Thyroid gland (tissue), 4 donors: ENCODE data around the gene TMEM45B. TPM values are rescaled to one million over a fixed set of nuclear protein-coding genes. Genes with fewer than 3 reads are reported as not detected.
"Not testable (repeated sequence)": the region's sequence is repeated elsewhere in the genome, so short reads cannot be mapped to it uniquely, and the experiment has no call there.

Source experiments
- DNase-seq, 2 donors: peaks; one replicate each; pipeline ENCODE4 v3.0.0-alpha.2; 2019
- H3K27ac ChIP-seq, 3 donors: fragments of 200-600 bp; sonication (generic); 1 replicate in 2 of 3; 2 replicates in 1 of 3; pipeline ENCODE4 v1.5.1; 2016 to 2019; ENCODE audit warnings: mild to moderate bottlenecking in 1 of 3, moderate library complexity in 1 of 3
- H3K27me3 ChIP-seq: fragments of 200-600 bp; sonication (generic); one replicate; pipeline ENCODE4 v1.5.1; 2019
- H3K36me3 ChIP-seq, 2 donors: fragments of 200-600 bp; sonication (generic); one replicate each; pipeline ENCODE4 v1.5.1; 2016 to 2019
- H3K4me1 ChIP-seq, 2 donors: fragments of 200-600 bp; sonication (generic); one replicate each; pipeline ENCODE4 v1.5.1; 2017 to 2019
- H3K4me3 ChIP-seq, 3 donors: fragments of 200-600 bp; sonication (generic); replicated peaks in 1 of 3; 1 replicate in 2 of 3; 2 replicates in 1 of 3; pipeline ENCODE4 v1.5.1; 2016; ENCODE audit warnings: mild to moderate bottlenecking in 1 of 3
- H3K9me3 ChIP-seq: fragments of 200-600 bp; sonication (generic); one replicate; pipeline ENCODE4 v1.5.1; 2017
- CTCF ChIP-seq, 6 experiments: fragments of 200-600 bp in 3 of 6; fragments of 450-650 bp in 3 of 6; sonication (generic) in 3 of 6; IDR thresholded peaks; one replicate each; pipeline ENCODE4 v1.5.1; 2016 to 2019; ENCODE audit warnings: antibody characterized with exemption in 6 of 6, mild to moderate bottlenecking in 2 of 6, inconsistent platforms in 1 of 6, moderate library complexity in 1 of 6
- POLR2A ChIP-seq, 2 donors: fragments of 450-650 bp; IDR thresholded peaks; one replicate each; pipeline ENCODE4 v1.6.1; 2017; ENCODE audit warnings: antibody characterized with exemption in 2 of 2, mild to moderate bottlenecking in 2 of 2, moderate library complexity in 1 of 2
- WGBS, 2 donors: methylation state at CpG; one replicate each; pipeline ENCODE4 v1.1.5; 2017; 5-methylcytosine and 5-hydroxymethylcytosine counted together
- intact Hi-C: fragments of 100-400 bp; cut with DNase I; formaldehyde crosslinking; loops from one replicate; pipeline ENCODE4 v1.15.1; 2023
- total RNA-seq, 4 donors: library from RNA; depleted of rRNA; stranded (reverse); fragments of >200 nt; gene quantifications; one replicate each; pipeline ENCODE4 v1.2.3, GENCODE V29; 2016

Gene TMEM45B
- total RNA-seq, 4 donors from 2014 or later: 8.1 to 28.1 (median 21.9) TPM

- no peak overlapping the region for H3K27ac ChIP-seq
- H3K36me3 ChIP-seq: no peaks in the 10 kb centered on the region
- no peak for TF ChIP-seq POLR2A (IDR thresholded peaks at IDR 0.05)
- TF ChIP-seq CTCF (IDR thresholded peaks at IDR 0.05): no peak
- H3K27me3 ChIP-seq: no peaks in the 10 kb centered on the region
- H3K4me3 ChIP-seq: no peak overlapping the region
- intact Hi-C loops: no loop called here
- no peaks in the 10 kb centered on the region for H3K9me3 ChIP-seq
- H3K4me1 ChIP-seq: peaks cover 6 to 14% of the 10 kb centered on the region in 2 donors
- DNase-seq: no peak
- 89 to 98% methylated on average over 2 of the region's 2 CpGs for WGBS, 2 donors
Observed at GRCh38 chr11:129842138-129842537, 26.5 kb downstream of the TMEM45B start.

- Histone ChIP-seq H3K9me3 (no peaks in the 10 kb centered on the region), H3K4me3 (no peak overlapping the region), H3K27me3 (no peaks in the 10 kb centered on the region), H3K36me3 (no peaks in the 10 kb centered on the region), H3K4me1 (peaks cover 7 to 14% of the 10 kb centered on the region in 2 donors), H3K27ac (peak overlapping the region; percentile 42 to 75 (median 69))
- WGBS, 2 donors: 53 to 60% methylated on average over 6 of the region's 6 CpGs
- TF ChIP-seq CTCF (IDR thresholded peaks at IDR 0.05) (peak in 1 of 6 experiments; percentile 5), POLR2A (IDR thresholded peaks at IDR 0.05) (no peak)
- intact Hi-C loops: no loop called here
- no peak for DNase-seq
Observed at GRCh38 chr11:129846508-129847335, 31.1 kb downstream of the TMEM45B start.

GRCh38 chr11:129847361-129847760 is 31.7 kb downstream of the TMEM45B start:
- intact Hi-C loops, H3K9me3 ChIP-seq, H3K27me3 ChIP-seq, H3K4me3 ChIP-seq, DNase-seq, H3K36me3 ChIP-seq: not testable (repeated sequence)
- Histone ChIP-seq H3K27ac (peak overlapping the region in 2 of 3 donors; percentile 69 to 75), H3K4me1 (peaks cover 7 to 16% of the 10 kb centered on the region in 2 donors)
- 14 to 35% methylated on average over 1 to 2 of the region's 3 CpGs for WGBS, 2 donors

GRCh38 chr11:129849447-129850130 is 33.9 kb downstream of the TMEM45B start:
- 94 to 98% methylated on average over 13 to 15 of the region's 15 CpGs for WGBS, 2 donors
- TF ChIP-seq CTCF (IDR thresholded peaks at IDR 0.05) (no peak), POLR2A (IDR thresholded peaks at IDR 0.05) (no peak)
- Histone ChIP-seq H3K4me3 (no peak overlapping the region), H3K27ac (no peak overlapping the region), H3K27me3 (no peaks in the 10 kb centered on the region), H3K4me1 (peaks cover 20 to 38% of the 10 kb centered on the region in 2 donors), H3K9me3 (no peaks in the 10 kb centered on the region), H3K36me3 (no peaks in the 10 kb centered on the region)
- DNase-seq: no peak
- intact Hi-C loops: no loop called here

GRCh38 chr11:129852125-129852740 is 36.6 kb downstream of the TMEM45B start:
- Histone ChIP-seq H3K27me3 (no peaks in the 10 kb centered on the region), H3K27ac (peak overlapping the region in 2 of 3 donors; percentile 41 to 87), H3K36me3 (no peaks in the 10 kb centered on the region), H3K4me3 (no peak overlapping the region), H3K9me3 (no peaks in the 10 kb centered on the region), H3K4me1 (peaks cover 14 to 24% of the 10 kb centered on the region in 2 donors)
- TF ChIP-seq CTCF (IDR thresholded peaks at IDR 0.05): no peak
- peak in 1 of 2 donors; percentile 7 for TF ChIP-seq POLR2A (IDR thresholded peaks at IDR 0.05)
- 46 to 55% methylated on average over 15 of the region's 15 CpGs for WGBS, 2 donors
- intact Hi-C loops: no loop called here
- DNase-seq: peak; percentile 45 to 66
